Prostate gland (tissue), 2 donors: ENCODE measurements around the gene BMPER. TPM values are rescaled to one million over a fixed set of nuclear protein-coding genes. Genes with fewer than 3 reads are reported as not detected.

Source experiments
- DNase-seq: peaks from one replicate; pipeline ENCODE4 v3.0.0-alpha.2; 2019; ENCODE audit warnings: low spot score
- H3K27ac ChIP-seq, 2 donors: fragments of 200-600 bp; sonication (generic); 2 replicates each; pipeline ENCODE4 v1.5.1; 2017 to 2019
- H3K27me3 ChIP-seq: fragments of 200-600 bp; sonication (generic); replicated peaks from 2 replicates; pipeline ENCODE4 v1.5.1; 2019; ENCODE audit not compliant: insufficient read depth
- H3K36me3 ChIP-seq, 2 donors: fragments of 200-600 bp; sonication (generic); 1 replicate in 1 of 2; 2 replicates in 1 of 2; pipeline versions ENCODE4 v1.5.1 to v1.8.1; 2017 to 2019
- H3K4me1 ChIP-seq: fragments of 200-600 bp; sonication (generic); replicated peaks from 2 replicates; pipeline ENCODE4 v1.5.1; 2019
- H3K4me3 ChIP-seq, 2 donors: fragments of 200-600 bp; sonication (generic); 2 replicates each; pipeline ENCODE4 v1.5.1; 2017 to 2019
- H3K9me3 ChIP-seq: fragments of 200-600 bp; sonication (generic); 2 replicates; pipeline ENCODE4 v1.5.1; 2017
- CTCF ChIP-seq, 4 experiments: fragments of 200-600 bp in 2 of 4; fragments of 450-650 bp in 2 of 4; sonication (generic) in 2 of 4; IDR thresholded peaks; 1 replicate in 3 of 4; 2 replicates in 1 of 4; pipeline ENCODE4 v1.5.1; 2016 to 2019; ENCODE audit warnings: antibody characterized with exemption in 4 of 4, mild to moderate bottlenecking in 2 of 4, moderate library complexity in 2 of 4
- POLR2A ChIP-seq: fragments of 450-650 bp; IDR thresholded peaks from one replicate; pipeline ENCODE4 v1.6.1; 2016; ENCODE audit warnings: antibody characterized with exemption, mild to moderate bottlenecking
- POLR2AphosphoS5 ChIP-seq: sonication (generic); formaldehyde crosslinking; IDR thresholded peaks from one replicate; pipeline ENCODE4 v1.6.1; 2017; ENCODE audit warnings: antibody characterized with exemption
- WGBS: methylation state at CpG from one replicate; pipeline ENCODE4 v1.1.5; 2018; 5-methylcytosine and 5-hydroxymethylcytosine counted together
- intact Hi-C: fragments of 100-400 bp; cut with DNase I; formaldehyde crosslinking; loops from one replicate; pipeline ENCODE4 v1.14.2; 2022
- total RNA-seq, 2 donors: library from RNA; depleted of rRNA; stranded (reverse); fragments of >200 nt; gene quantifications; one replicate each; pipeline ENCODE4 v1.1.0, GENCODE V29; 2016

BMPER gene
- total RNA-seq, 2 donors from 2014 or later: 4.5 to 8.4 TPM

DNA sequence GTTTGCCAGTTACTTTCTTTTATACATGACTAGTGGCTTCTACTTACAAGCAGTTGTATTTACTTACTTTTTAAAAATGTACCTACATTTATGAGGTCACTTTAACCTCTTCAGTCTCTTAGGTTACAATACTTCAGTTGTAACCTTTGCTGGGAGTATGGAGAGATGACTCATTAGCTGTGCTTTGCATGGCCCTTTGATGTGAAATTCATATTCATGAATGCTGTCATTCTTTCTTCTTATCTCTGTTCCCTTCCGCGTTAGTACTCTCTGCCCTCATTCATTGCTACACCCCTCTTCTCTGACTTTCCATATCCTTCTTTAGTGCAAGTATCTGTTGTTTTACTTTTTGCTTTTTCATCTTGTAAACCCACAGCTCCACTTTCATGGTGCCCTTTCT, 164.3 kb downstream of the BMPER start:
- H3K27me3 ChIP-seq: no peaks in the 10 kb centered on the region
- H3K27ac ChIP-seq: no peak overlapping the region
- WGBS: 62% methylated on average over 2 of the region's 2 CpGs
- no peaks in the 10 kb centered on the region for H3K9me3 ChIP-seq
- H3K36me3 ChIP-seq: no peaks in the 10 kb centered on the region
- no peak overlapping the region for H3K4me3 ChIP-seq
- H3K4me1 ChIP-seq: peaks cover 3% of the 10 kb centered on the region
- TF ChIP-seq POLR2A (no peak), CTCF (IDR thresholded peaks at IDR 0.05) (no peak), POLR2AphosphoS5 (no peak)
- no peak for DNase-seq
- intact Hi-C loops: loop anchor here (10.0 kb wide), 1 partner anchor 145 kb away; no protein-coding TSS in a partner anchor

- TF ChIP-seq CTCF (IDR thresholded peaks at IDR 0.05): no peak
- no peak for TF ChIP-seq POLR2A
- TF ChIP-seq POLR2AphosphoS5: no peak
- no peaks in the 10 kb centered on the region for H3K9me3 ChIP-seq
- H3K4me1 ChIP-seq: no peaks in the 10 kb centered on the region
- intact Hi-C loops: loop anchor here (10.0 kb wide), 1 partner anchor 146 kb away; no protein-coding TSS in a partner anchor
- H3K27me3 ChIP-seq: no peaks in the 10 kb centered on the region
- WGBS: 55% methylated on average over 5 of the region's 5 CpGs
- DNase-seq: no peak
- H3K27ac ChIP-seq: no peak overlapping the region
- no peak overlapping the region for H3K4me3 ChIP-seq
- no peaks in the 10 kb centered on the region for H3K36me3 ChIP-seq
Measured at GRCh38 chr7:34070511-34071323, 165.4 kb downstream of the BMPER start.

- 41% methylated on average over 2 of the region's 2 CpGs for WGBS
- intact Hi-C loops: loop anchor here (10.0 kb wide), 1 partner anchor 149 kb away; no protein-coding TSS in a partner anchor
- no peaks in the 10 kb centered on the region for H3K36me3 ChIP-seq
- TF ChIP-seq POLR2AphosphoS5 (no peak), POLR2A (no peak), CTCF (IDR thresholded peaks at IDR 0.05) (no peak)
- no peak overlapping the region for H3K27ac ChIP-seq
- no peaks in the 10 kb centered on the region for H3K9me3 ChIP-seq
- no peak overlapping the region for H3K4me3 ChIP-seq
- no peak for DNase-seq
- no peaks in the 10 kb centered on the region for H3K4me1 ChIP-seq
- H3K27me3 ChIP-seq: no peaks in the 10 kb centered on the region
Measured at GRCh38 chr7:34073676-34074075, 168.3 kb downstream of the BMPER start.

DNA sequence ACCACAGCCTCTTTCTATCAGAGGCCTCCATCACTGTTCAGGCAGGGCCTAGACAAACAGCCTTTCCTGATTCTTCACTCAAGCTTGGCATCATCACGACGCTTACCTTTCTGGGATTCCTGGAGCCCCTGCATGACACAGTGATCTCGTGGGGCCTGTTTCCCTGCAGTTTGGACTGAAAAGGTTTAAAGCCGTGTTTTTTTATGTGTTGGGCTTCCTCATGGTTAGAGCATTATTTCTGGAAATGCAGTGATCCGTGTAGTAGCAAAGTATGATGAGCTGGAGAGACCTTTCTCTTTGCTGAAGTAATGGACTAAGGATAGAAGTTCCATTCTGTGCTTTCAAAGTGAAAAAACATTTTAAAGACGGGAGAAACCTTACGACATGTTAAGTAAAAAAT, 169.1 kb downstream of the BMPER start:
- Histone ChIP-seq H3K27ac (no peak overlapping the region), H3K4me3 (no peak overlapping the region), H3K36me3 (no peaks in the 10 kb centered on the region), H3K27me3 (no peaks in the 10 kb centered on the region), H3K4me1 (no peaks in the 10 kb centered on the region), H3K9me3 (no peaks in the 10 kb centered on the region)
- 79% methylated on average over 7 of the region's 7 CpGs for WGBS
- no peak for TF ChIP-seq CTCF (IDR thresholded peaks at IDR 0.05)
- TF ChIP-seq POLR2A: no peak
- no peak for TF ChIP-seq POLR2AphosphoS5
- no peak for DNase-seq
- intact Hi-C loops: loop anchor here (10.0 kb wide), 1 partner anchor 150 kb away; no protein-coding TSS in a partner anchor
